Lower lobe of right lung (tissue), 2 donors: ENCODE data around the gene MAML3. TPM values are rescaled to one million over a fixed set of nuclear protein-coding genes. Genes with fewer than 3 reads are reported as not detected.
A peak's percentile ranks its signal among the peaks of the same experiment; 100 is the strongest.

Source experiments
- ATAC-seq, 2 donors: fragments of 200-7000 bp; cut with Tn5 transposase; one replicate each; pipeline ENCODE4 v1.9.1; 2020 to 2022; ENCODE audit warnings: mild to moderate bottlenecking in 2 of 2, moderate library complexity in 2 of 2
- DNase-seq: peaks from one replicate; pipeline ENCODE4 v3.0.0-alpha.2; 2020
- H3K27ac ChIP-seq: fragments of 200-600 bp; one replicate; pipeline ENCODE4 v1.8.0; 2022
- H3K27me3 ChIP-seq: fragments of 200-600 bp; one replicate; pipeline ENCODE4 v1.8.0; 2022; ENCODE audit warnings: low read depth
- H3K36me3 ChIP-seq: fragments of 200-600 bp; one replicate; pipeline ENCODE4 v1.8.0; 2022; ENCODE audit warnings: mild to moderate bottlenecking
- H3K4me1 ChIP-seq: fragments of 200-600 bp; one replicate; pipeline ENCODE4 v1.8.0; 2022
- H3K4me3 ChIP-seq: fragments of 200-600 bp; one replicate; pipeline ENCODE4 v1.8.0; 2022; ENCODE audit warnings: mild to moderate bottlenecking
- H3K9me3 ChIP-seq: fragments of 200-600 bp; one replicate; pipeline ENCODE4 v1.8.0; 2022
- CTCF ChIP-seq: fragments of 200-600 bp; IDR thresholded peaks from one replicate; pipeline ENCODE4 v1.8.0; 2022; ENCODE audit warnings: antibody characterized with exemption, mild to moderate bottlenecking
- intact Hi-C: fragments of 100-400 bp; cut with DNase I; formaldehyde crosslinking; loops from one replicate; pipeline ENCODE4 v1.11.0; 2022
- total RNA-seq: library from RNA; stranded (reverse); fragmentation: NEBNext Ultra II Directional; extraction: Animal tissue kit (Norgen Biotek cat#: 25700); gene quantifications from one replicate; pipeline ENCODE4 v1.2.1, GENCODE V29; 2021
- donor health status: DM: no; HTN: yes; CAD: no; lungs with severe emphysema.

The MAML3 gene
- total RNA-seq, 1 donor from 2014 or later: 12.5 TPM

GRCh38 chr4:139761461-139761860, 392.5 kb downstream of the MAML3 start:
- Histone ChIP-seq H3K27ac (peak overlapping the region; percentile 80), H3K9me3 (no peaks in the 10 kb centered on the region), H3K36me3 (no peaks in the 10 kb centered on the region), H3K27me3 (no peaks in the 10 kb centered on the region), H3K4me1 (peaks cover 47% of the 10 kb centered on the region), H3K4me3 (no peak overlapping the region)
- intact Hi-C loops: no loop called here
- DNase-seq: no peak
- TF ChIP-seq CTCF: peak; percentile 28
- ATAC-seq: no peak

- Histone ChIP-seq H3K9me3 (no peaks in the 10 kb centered on the region), H3K36me3 (no peaks in the 10 kb centered on the region), H3K27me3 (no peaks in the 10 kb centered on the region), H3K4me1 (peaks cover 47% of the 10 kb centered on the region), H3K27ac (no peak overlapping the region), H3K4me3 (no peak overlapping the region)
- no peak for DNase-seq
- TF ChIP-seq CTCF: no peak
- no peak for ATAC-seq
- intact Hi-C loops: no loop called here
Measured at GRCh38 chr4:139760567-139760966, 393.4 kb downstream of the MAML3 start.

GRCh38 chr4:139759097-139759496, 394.9 kb downstream of the MAML3 start:
- no peak for TF ChIP-seq CTCF
- intact Hi-C loops: no loop called here

GRCh38 chr4:139756391-139757180, 397.4 kb downstream of the MAML3 start:
- intact Hi-C loops: no loop called here
- ATAC-seq: no peak
- no peak for TF ChIP-seq CTCF
- no peaks in the 10 kb centered on the region for H3K36me3 ChIP-seq
- H3K9me3 ChIP-seq: no peaks in the 10 kb centered on the region
- no peak overlapping the region for H3K27ac ChIP-seq
- no peak overlapping the region for H3K4me3 ChIP-seq
- no peak for DNase-seq
- H3K4me1 ChIP-seq: peaks cover 7% of the 10 kb centered on the region
- no peaks in the 10 kb centered on the region for H3K27me3 ChIP-seq

More at GRCh38 chr4:139759097-139759496, 394.9 kb downstream of the MAML3 start:
- DNase-seq: no peak
- no peaks in the 10 kb centered on the region for H3K36me3 ChIP-seq
- H3K27me3 ChIP-seq: no peaks in the 10 kb centered on the region
- no peak overlapping the region for H3K27ac ChIP-seq
- no peaks in the 10 kb centered on the region for H3K9me3 ChIP-seq
- no peak overlapping the region for H3K4me3 ChIP-seq
- peaks cover 32% of the 10 kb centered on the region for H3K4me1 ChIP-seq
- ATAC-seq: no peak

- Histone ChIP-seq H3K27ac (no peak overlapping the region), H3K27me3 (no peaks in the 10 kb centered on the region), H3K4me1 (no peaks in the 10 kb centered on the region), H3K4me3 (no peak overlapping the region), H3K9me3 (no peaks in the 10 kb centered on the region), H3K36me3 (no peaks in the 10 kb centered on the region)
- DNase-seq: no peak
- no peak for TF ChIP-seq CTCF
- no peak for ATAC-seq
- intact Hi-C loops: no loop called here
Measured at GRCh38 chr4:139754938-139755337, 399.0 kb downstream of the MAML3 start.
